HEK293 (cell line): Measurements from ENCODE around the gene GRB10.
A peak's percentile ranks its signal among the peaks of the same experiment; 100 is the strongest.

Experiments used
- CTCF ChIA-PET: fragments of 350-600 bp; formaldehyde crosslinking; extraction: SDS; loops from one replicate; lab custom pipeline; 2021; ENCODE audit warnings: antibody characterized with exemption; lab: Yijun Ruan, JAX
- POLR2A ChIA-PET: fragments of 300-600 bp; formaldehyde crosslinking; extraction: SDS; loops from one replicate; lab custom pipeline; 2020; ENCODE audit warnings: antibody characterized with exemption, inconsistent platforms; lab: Yijun Ruan, JAX
- H3K27ac ChIP-seq: fragments of 200-500 bp; sonication (Bioruptor generic); 2 replicates; pipeline ENCODE4 v1.5.1; 2014; ENCODE audit warnings: low read depth, low read length, control low read depth, inconsistent platforms; ENCODE audit errors: extremely low read depth
- H3K36me3 ChIP-seq, 2 experiments: fragments of 200-500 bp in 1 of 2; sonication (Bioruptor generic) in 1 of 2; 1 replicate in 1 of 2; 2 replicates in 1 of 2; pipeline ENCODE4 v1.5.1; 2014 to 2017; ENCODE audit warnings: inconsistent platforms in 2 of 2, low read length in 2 of 2; ENCODE audit not compliant: control insufficient read depth in 2 of 2, insufficient read depth in 1 of 2
- H3K4me1 ChIP-seq: fragments of 200-500 bp; sonication (Bioruptor generic); 2 replicates; pipeline ENCODE4 v1.5.1; 2014; ENCODE audit warnings: mild to moderate bottlenecking, low read length, inconsistent platforms; ENCODE audit not compliant: control insufficient read depth, insufficient read depth
- H3K4me3 ChIP-seq: 2 replicates; pipeline ENCODE4 v1.5.1; 2011; ENCODE audit warnings: low read depth, mild to moderate bottlenecking, control low read depth, low read length, moderate library complexity
- H3K9me3 ChIP-seq: fragments of 200-500 bp; sonication (Bioruptor generic); 2 replicates; pipeline ENCODE4 v1.5.1; 2014; ENCODE audit warnings: low read depth, low read length, inconsistent platforms; ENCODE audit not compliant: control insufficient read depth, insufficient read depth
- EGR2 ChIP-seq: fragments of 450-650 bp; formaldehyde crosslinking; IDR thresholded peaks from 2 replicates; pipeline ENCODE4 v1.5.1; 2016; ENCODE audit warnings: low read depth, missing biosample characterization, missing genetic modification characterization
- GLI4 ChIP-seq: fragments of 450-650 bp; formaldehyde crosslinking; IDR thresholded peaks from 2 replicates; pipeline ENCODE4 v1.5.1; 2016; ENCODE audit warnings: missing biosample characterization, missing genetic modification characterization
- HOXC10 ChIP-seq: sonication (generic); formaldehyde crosslinking; IDR thresholded peaks from 2 replicates; pipeline ENCODE4 v1.8.1; 2023; ENCODE audit warnings: mild to moderate bottlenecking, missing genetic modification reagents
- HOXD13 ChIP-seq: sonication (generic); formaldehyde crosslinking; IDR thresholded peaks from 2 replicates; pipeline ENCODE4 v1.8.0; 2022; ENCODE audit warnings: missing genetic modification reagents, borderline replicate concordance
- PRDM1 ChIP-seq: fragments of 450-650 bp; formaldehyde crosslinking; IDR thresholded peaks from 2 replicates; pipeline ENCODE4; 2016; ENCODE audit warnings: missing biosample characterization, missing genetic modification characterization
- SCRT2 ChIP-seq: fragments of 450-650 bp; formaldehyde crosslinking; IDR thresholded peaks from 2 replicates; pipeline ENCODE4 v1.5.1; 2016; ENCODE audit warnings: missing biosample characterization, missing genetic modification characterization
- SP2 ChIP-seq: fragments of 450-650 bp; formaldehyde crosslinking; IDR thresholded peaks from 2 replicates; pipeline ENCODE4 v1.5.1; 2016; ENCODE audit warnings: missing biosample characterization, missing genetic modification characterization
- SP7 ChIP-seq: fragments of 450-650 bp; formaldehyde crosslinking; IDR thresholded peaks from 2 replicates; pipeline ENCODE4 v1.5.1; 2016; ENCODE audit warnings: missing biosample characterization, missing genetic modification characterization
- YY2 ChIP-seq: fragments of 450-650 bp; formaldehyde crosslinking; IDR thresholded peaks from 2 replicates; pipeline ENCODE4 v1.5.1; 2016; ENCODE audit warnings: missing biosample characterization, missing genetic modification characterization
- ZNF140 ChIP-seq: fragments of 450-650 bp; formaldehyde crosslinking; IDR thresholded peaks from 2 replicates; pipeline ENCODE4 v1.5.1; 2016; ENCODE audit warnings: missing biosample characterization, missing genetic modification characterization
- ZNF155 ChIP-seq: fragments of 450-650 bp; formaldehyde crosslinking; IDR thresholded peaks from 2 replicates; pipeline ENCODE4 v1.5.1; 2016; ENCODE audit warnings: missing biosample characterization, missing genetic modification characterization
- ZNF211 ChIP-seq: fragments of 450-650 bp; formaldehyde crosslinking; IDR thresholded peaks from 2 replicates; pipeline ENCODE4 v1.5.1; 2016; ENCODE audit warnings: low read depth, missing biosample characterization, missing genetic modification characterization
- ZNF23 ChIP-seq: fragments of 450-650 bp; formaldehyde crosslinking; IDR thresholded peaks from 2 replicates; pipeline ENCODE4 v1.5.1; 2016; ENCODE audit warnings: missing biosample characterization, missing genetic modification characterization, borderline replicate concordance
- ZNF266 ChIP-seq: fragments of 450-650 bp; formaldehyde crosslinking; IDR thresholded peaks from 2 replicates; pipeline ENCODE4 v1.5.1; 2016; ENCODE audit warnings: missing biosample characterization, missing genetic modification characterization, low read depth
- ZNF350 ChIP-seq: fragments of 450-650 bp; formaldehyde crosslinking; IDR thresholded peaks from 2 replicates; pipeline ENCODE4 v1.5.0; 2017; ENCODE audit warnings: missing biosample characterization, mild to moderate bottlenecking, missing genetic modification characterization
- ZNF37A ChIP-seq: fragments of 450-650 bp; IDR thresholded peaks from 2 replicates; pipeline ENCODE4 v1.5.1; 2018; ENCODE audit warnings: missing biosample characterization, missing genetic modification characterization
- ZNF391 ChIP-seq: fragments of 450-650 bp; formaldehyde crosslinking; IDR thresholded peaks from 2 replicates; pipeline ENCODE4 v1.5.1; 2016; ENCODE audit warnings: low read depth, missing biosample characterization, missing genetic modification characterization, borderline replicate concordance
- ZNF423 ChIP-seq: fragments of 450-650 bp; formaldehyde crosslinking; IDR thresholded peaks from 2 replicates; pipeline ENCODE4 v1.5.1; 2016; ENCODE audit warnings: missing biosample characterization, missing genetic modification characterization
- ZNF510 ChIP-seq: fragments of 450-650 bp; formaldehyde crosslinking; IDR thresholded peaks from 2 replicates; pipeline ENCODE4 v1.5.1; 2018; ENCODE audit warnings: mild to moderate bottlenecking, missing genetic modification characterization, missing biosample characterization; ENCODE audit not compliant: insufficient replicate concordance
- ZNF529 ChIP-seq: fragments of 450-650 bp; formaldehyde crosslinking; IDR thresholded peaks from 2 replicates; pipeline ENCODE4 v1.5.1; 2017; ENCODE audit warnings: missing genetic modification characterization, missing biosample characterization; ENCODE audit not compliant: insufficient replicate concordance
- ZNF544 ChIP-seq: fragments of 450-650 bp; formaldehyde crosslinking; IDR thresholded peaks from 2 replicates; pipeline ENCODE4 v1.5.0; 2017; ENCODE audit warnings: missing biosample characterization, missing genetic modification characterization
- ZNF555 ChIP-seq: fragments of 450-650 bp; formaldehyde crosslinking; conservative IDR thresholded peaks from 2 replicates; pipeline ENCODE4 v1.5.1; 2017; ENCODE audit warnings: missing biosample characterization, mild to moderate bottlenecking, missing genetic modification characterization, inconsistent platforms
- ZNF561 ChIP-seq: fragments of 450-650 bp; IDR thresholded peaks from 2 replicates; pipeline ENCODE4 v1.5.1; 2018; ENCODE audit warnings: missing biosample characterization, missing genetic modification characterization, borderline replicate concordance
- ZNF677 ChIP-seq: fragments of 450-650 bp; IDR thresholded peaks from 2 replicates; pipeline ENCODE4 v1.5.0; 2018; ENCODE audit warnings: missing biosample characterization, mild to moderate bottlenecking, missing genetic modification characterization, moderate library complexity
- ZNF692 ChIP-seq: fragments of 450-650 bp; formaldehyde crosslinking; IDR thresholded peaks from 2 replicates; pipeline ENCODE4 v1.5.1; 2016; ENCODE audit warnings: missing biosample characterization, missing genetic modification characterization
- ZSCAN5A ChIP-seq: fragments of 450-650 bp; formaldehyde crosslinking; IDR thresholded peaks from 2 replicates; pipeline ENCODE4 v1.5.1; 2016; ENCODE audit warnings: missing biosample characterization, missing genetic modification characterization
- ZXDB ChIP-seq: fragments of 450-650 bp; formaldehyde crosslinking; IDR thresholded peaks from 2 replicates; pipeline ENCODE4 v1.5.1; 2016; ENCODE audit warnings: missing biosample characterization, missing genetic modification characterization
- TF ChIP-seq, protein P1 (sequence below): fragments of 450-650 bp; formaldehyde crosslinking; IDR thresholded peaks from 2 replicates; pipeline ENCODE4 v1.5.1; 2016; ENCODE audit warnings: missing biosample characterization, missing genetic modification characterization

Gene GRB10

GRCh38 chr7:50826371-50827172 is 43.9 kb upstream of the GRB10 start:
- ChIA-PET CTCF (no interaction called here), POLR2A (no interaction called here)
- Histone ChIP-seq H3K36me3 (no peaks in the 10 kb centered on the region), H3K4me3 (no peak overlapping the region), H3K9me3 (no peaks in the 10 kb centered on the region), H3K27ac (no peak overlapping the region), H3K4me1 (0 out of 2 replicates have a peak, but pooled peaks cover 5% of the 10 kb centered on the region)
- TF ChIP-seq GLI4 (no peak), ZNF140 (tag by site-specific recombination) (no peak), SP7 (tag by site-specific recombination) (peak; percentile 26; the same call in 1 of the 2 replicates), ZNF37A (tag by site-specific recombination) (no peak), ZNF677 (no peak), SCRT2 (tag by site-specific recombination) (no peak), ZSCAN5A (tag by site-specific recombination) (no peak), ZNF692 (tag by site-specific recombination) (0 out of 2 replicates have a peak, but pooled peaks have one; percentile 23), ZNF544 (tag by site-specific recombination) (no peak), ZNF510 (tag by site-specific recombination) (peak; percentile 38), ZNF211 (no peak), ZNF423 (tag by site-specific recombination) (no peak)
- TF ChIP-seq, protein P1, sequence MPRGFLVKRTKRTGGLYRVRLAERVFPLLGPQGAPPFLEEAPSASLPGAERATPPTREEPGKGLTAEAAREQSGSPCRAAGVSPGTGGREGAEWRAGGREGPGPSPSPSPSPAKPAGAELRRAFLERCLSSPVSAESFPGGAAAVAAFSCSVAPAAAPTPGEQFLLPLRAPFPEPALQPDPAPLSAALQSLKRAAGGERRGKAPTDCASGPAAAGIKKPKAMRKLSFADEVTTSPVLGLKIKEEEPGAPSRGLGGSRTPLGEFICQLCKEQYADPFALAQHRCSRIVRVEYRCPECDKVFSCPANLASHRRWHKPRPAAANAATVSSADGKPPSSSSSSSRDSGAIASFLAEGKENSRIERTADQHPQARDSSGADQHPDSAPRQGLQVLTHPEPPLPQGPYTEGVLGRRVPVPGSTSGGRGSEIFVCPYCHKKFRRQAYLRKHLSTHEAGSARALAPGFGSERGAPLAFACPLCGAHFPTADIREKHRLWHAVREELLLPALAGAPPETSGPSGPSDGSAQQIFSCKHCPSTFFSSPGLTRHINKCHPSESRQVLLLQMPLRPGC (tag by site-specific recombination): peak; percentile 59; the same call in 1 of the 2 replicates

DNA sequence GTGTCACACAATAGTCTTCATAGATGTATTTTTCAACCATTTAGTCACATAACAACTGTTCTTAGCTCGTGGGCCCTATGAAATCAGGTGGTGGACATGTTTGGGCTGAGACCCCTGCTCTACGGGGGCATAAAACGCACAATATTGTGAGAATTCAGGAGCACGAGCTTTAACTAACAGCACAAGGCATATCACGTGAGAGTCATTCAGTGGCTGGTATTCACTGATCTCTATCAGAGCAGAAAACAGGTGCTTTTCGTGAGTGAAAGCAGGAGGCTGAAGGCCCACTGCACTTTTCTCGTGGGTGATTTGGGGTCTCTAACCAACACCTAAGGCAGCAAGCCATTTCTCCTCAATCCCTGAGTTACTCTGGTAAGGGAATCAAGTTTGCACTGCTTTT is 42.8 kb upstream of the GRB10 start:
- H3K4me3 ChIP-seq: no peak overlapping the region
- TF ChIP-seq ZNF266 (tag by site-specific recombination) (no peak), SP2 (tag by site-specific recombination) (no peak), ZNF23 (tag by site-specific recombination) (no peak), PRDM1 (tag by site-specific recombination) (no peak), HOXD13 (CRISPR knock-in tag) (no peak), ZNF561 (tag by site-specific recombination) (no peak), EGR2 (no peak), ZNF555 (no peak), ZNF155 (tag by site-specific recombination) (no peak), ZXDB (tag by site-specific recombination) (no peak), ZNF529 (no peak), YY2 (tag by site-specific recombination) (no peak), ZNF391 (tag by site-specific recombination) (no peak), ZNF350 (tag by site-specific recombination) (no peak), HOXC10 (CRISPR knock-in tag) (no peak)
- TF ChIP-seq, protein P1 (tag by site-specific recombination): no peak
- TF ChIP-seq, all 188 proteins: peak for 0
- no peaks in the 10 kb centered on the region for H3K36me3 ChIP-seq
- H3K9me3 ChIP-seq: no peaks in the 10 kb centered on the region
- H3K27ac ChIP-seq: no peak overlapping the region
- H3K4me1 ChIP-seq: peaks cover 14% of the 10 kb centered on the region
- POLR2A ChIA-PET: no interaction called here
- CTCF ChIA-PET: no interaction called here
